CD4-positive, alpha-beta T cell treated with Interleukin-15 for 1 hour (primary cell): ENCODE measurements around the gene OXLD1.
"Not testable (repeated sequence)": the region's sequence is repeated elsewhere in the genome, so short reads cannot be mapped to it uniquely, and the experiment has no call there.

Experiments
- DNase-seq: peaks from one replicate; pipeline ENCODE4 v3.0.0-alpha.2; 2020

Gene OXLD1

DNA sequence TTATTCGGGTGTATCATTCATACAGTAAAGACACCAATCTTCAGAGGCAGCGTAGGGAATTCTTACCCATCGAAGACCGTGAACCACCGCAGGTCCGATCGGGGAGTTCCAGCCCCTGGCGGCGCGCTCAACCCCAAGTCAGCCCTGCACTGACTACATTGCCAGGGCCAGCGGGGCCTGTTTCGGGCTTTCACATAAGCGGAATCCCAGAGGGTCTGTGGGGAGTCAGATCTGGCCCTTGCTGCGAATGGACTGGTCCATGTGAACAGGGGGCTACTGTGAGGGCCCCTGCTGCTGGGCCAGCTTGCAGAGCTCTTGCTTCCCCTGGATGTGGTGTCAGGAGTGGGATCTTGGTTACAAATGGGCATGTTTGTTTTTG, 17.7 kb downstream of the OXLD1 start:
- DNase-seq = no peak

DNA sequence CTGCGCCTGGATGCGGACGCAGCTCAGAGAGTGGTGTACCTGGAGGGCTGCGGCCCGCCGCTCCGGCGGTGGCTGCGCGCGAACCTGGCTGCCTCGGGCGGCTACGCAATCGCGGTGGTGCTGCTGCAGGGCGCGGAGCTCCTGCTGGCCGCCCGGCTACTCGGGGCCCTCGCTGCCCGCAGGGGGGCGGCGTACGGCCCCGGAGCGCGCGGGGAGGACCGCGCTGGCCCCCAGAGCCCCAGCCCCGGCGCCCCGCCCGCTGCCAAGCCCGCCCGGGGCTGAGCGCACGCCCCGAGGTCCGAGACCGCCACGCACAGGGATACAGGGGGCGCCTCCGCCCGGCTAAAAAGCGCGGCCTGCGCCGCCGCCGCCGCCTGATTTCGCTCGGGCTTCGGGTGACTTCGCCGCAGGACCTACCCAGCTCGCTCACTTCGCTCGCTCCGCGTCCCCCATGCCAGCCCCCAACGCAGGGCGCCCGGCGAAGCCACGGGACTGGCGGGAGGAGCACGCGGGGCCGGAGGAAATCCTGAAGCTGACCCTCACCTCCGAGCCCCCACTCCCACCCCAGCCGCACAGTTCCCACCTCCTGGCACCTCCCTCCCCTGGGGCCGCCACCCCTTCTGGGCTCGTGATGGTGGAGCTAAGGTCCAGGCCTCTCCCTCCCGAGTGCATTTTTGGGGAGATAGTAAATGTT, 18.2 kb downstream of the OXLD1 start:
- no peak for DNase-seq

DNA sequence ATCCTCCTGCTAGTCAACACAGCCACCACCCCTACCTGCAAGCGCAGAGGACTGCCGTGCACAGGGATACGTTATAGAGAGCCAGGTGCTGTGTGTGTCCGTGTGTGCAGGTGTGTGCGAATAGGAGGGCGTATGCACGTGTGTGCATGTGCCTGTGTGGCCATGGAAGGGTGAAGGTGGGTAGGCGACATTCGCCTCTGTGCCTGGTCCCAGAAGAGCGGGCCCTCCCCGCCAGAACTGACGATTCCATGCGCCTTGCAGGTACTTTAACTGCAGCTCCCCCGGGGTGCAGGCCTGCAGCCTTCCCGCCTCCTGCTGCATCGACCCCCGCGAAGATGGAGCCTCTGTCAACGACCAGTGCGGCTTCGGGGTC, 18.8 kb downstream of the OXLD1 start:
- DNase-seq = no peak

DNA sequence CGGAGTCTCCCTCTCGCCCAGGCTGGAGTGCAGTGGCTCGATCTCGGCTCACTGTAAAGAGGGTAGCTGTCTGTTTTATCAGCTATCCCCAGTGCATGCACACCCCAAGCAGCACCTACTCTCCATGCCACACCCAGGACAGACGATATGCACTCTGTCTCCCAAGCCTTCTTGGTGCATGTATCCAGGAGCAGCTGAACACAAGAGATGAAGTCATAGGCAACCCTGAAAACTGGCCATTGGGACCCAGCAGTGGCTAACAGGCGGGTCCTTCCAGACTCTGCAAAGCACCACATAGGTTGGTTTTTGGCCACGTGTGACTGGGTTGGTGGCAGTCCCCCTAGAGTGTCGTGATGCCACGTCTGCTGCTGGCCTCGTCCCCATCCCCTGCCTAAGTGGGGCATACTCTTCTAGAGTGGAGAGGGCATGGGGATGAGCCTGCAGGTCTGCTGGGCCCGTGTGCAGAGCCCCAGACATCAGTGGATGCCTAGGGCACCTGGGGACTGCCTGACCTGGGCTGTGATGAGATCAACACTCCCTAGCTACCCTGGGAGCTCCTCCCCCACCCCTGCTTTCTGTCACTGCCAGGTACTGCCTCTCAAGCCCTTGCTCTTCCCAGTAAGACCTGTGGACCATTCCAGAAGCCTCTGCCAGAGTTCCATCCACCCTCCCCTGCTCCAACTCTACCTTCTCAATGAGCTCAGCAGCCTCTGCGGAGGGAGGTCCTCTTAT, 19.4 kb downstream of the OXLD1 start:
- no peak for DNase-seq

DNA sequence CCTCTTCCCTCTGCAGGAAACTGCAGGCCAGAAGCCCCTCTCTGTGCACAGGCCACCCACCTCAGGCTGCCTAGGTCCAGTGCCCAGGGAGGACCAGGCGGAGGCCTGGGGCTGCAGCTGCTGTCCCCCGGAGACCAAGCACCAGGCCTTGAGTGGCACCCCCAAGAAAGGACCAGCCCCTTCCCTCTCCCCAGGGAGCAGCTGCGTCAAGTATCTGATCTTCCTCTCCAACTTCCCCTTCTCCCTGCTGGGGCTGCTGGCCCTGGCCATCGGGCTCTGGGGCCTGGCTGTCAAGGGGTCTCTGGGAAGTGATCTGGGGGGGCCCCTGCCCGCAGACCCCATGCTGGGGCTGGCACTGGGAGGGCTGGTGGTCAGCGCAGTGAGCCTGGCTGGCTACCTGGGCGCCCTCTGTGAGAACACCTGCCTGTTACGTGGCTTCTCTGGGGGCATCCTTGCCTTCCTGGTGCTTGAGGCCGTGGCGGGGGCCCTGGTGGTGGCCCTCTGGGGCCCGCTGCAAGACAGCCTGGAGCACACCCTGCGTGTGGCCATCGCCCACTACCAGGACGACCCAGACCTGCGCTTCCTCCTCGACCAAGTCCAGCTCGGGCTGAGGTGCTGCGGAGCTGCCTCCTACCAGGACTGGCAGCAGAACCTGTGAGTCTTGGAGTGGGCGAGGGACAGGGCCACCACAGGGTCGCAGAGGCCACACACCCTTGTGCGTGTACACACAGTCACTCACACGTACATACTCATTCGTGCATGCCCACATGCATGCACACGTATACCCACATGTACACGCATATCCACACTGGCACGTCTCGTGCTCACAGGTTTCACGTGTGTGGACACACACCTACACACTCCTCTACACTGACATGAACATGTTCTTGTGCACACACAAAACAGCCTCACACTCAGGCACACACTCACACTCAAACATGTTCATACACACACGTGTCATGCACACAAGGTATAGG, 21.1 kb downstream of the OXLD1 start:
- no peak for DNase-seq

DNA sequence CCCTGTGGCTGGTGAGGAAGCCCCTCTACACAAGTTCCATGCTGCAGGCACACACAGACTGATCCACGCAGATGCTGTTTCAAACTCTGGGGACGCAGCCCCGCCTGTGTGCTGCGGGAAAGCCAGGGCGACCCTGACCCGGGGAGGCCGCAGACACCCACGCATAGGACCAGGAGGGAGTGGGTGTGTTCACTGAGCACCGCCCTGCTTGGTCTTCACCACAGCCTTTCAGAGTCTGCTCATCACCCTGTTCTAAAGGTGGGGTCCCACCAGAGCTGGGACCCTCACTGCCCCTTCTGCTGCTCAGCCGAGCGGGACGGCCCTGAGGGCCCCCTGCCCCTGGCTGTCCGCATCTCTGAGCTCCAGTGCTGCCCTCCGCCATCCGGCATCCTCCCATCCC, 21.9 kb downstream of the OXLD1 start:
- no peak for DNase-seq

DNA sequence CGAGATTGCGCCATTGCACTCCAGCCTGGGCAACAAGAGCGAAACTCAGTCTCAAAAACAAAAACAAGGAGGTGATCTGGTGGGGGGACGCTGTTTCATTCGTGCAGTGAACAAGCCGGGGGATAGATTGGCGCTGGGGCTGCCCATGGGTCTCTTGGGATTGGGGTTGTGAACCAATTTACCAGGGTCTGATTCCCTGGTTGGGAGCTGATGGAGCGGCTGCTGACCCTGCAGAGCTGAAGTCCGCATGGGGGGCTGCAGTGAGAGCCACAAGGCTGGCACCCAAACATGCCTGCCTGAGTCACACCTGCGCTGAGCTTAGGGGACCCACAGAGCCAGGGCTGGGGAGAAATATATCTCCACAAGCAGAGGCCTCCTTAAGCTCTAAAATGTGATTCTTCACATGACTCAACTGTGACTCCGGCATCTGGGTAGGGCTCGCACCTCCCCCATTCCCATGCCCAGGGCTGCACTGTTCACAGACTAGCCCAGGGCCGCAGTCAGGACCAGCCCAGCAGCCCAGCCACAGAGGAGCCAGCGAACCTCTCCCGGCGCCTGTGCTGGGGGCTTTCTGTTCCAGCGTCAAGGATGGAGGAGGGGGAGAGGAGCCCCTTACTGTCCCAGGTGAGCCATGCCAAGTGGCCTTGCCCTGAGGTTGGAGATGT, 24.4 kb downstream of the OXLD1 start:
- no peak for DNase-seq

DNA sequence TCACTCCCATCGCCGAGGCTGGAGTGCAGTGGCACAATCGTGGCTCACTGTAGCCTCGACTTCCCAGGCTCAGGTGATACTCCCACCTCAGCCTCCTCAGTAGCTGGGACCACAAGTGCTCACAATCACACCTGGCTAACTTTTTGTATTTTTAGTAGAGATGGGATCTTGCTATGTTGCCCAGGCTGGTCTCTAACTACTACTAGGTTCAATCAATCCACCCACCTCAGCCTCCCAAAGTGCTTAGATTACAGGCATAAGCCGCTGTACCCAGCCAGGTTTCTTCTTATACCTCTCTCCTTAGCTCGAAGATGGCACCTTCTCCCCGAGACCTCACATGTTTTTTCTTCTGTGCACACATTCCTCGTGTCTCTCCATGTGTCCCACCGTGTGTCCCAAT, 26.4 kb downstream of the OXLD1 start:
- no peak for DNase-seq

DNA sequence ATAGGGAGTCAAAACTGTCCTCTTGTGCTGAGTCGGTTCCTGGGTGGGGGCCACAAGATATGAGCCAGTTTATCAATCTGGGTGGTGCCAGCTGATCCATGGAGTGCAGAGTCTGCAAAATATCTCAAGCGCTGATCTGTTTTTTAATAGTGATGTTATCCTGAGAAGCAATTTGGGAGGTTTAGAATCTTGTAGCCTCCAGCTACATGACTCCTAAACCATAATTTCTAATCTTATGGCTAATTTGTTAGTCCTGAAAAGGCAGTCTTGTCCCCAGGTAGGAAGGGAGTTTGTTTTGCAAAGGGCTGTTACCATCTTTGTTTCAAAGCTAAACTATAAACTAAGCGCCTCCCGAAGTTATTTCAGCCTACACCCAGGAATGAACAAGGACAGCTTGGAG, 27.7 kb downstream of the OXLD1 start:
- no peak for DNase-seq

DNA sequence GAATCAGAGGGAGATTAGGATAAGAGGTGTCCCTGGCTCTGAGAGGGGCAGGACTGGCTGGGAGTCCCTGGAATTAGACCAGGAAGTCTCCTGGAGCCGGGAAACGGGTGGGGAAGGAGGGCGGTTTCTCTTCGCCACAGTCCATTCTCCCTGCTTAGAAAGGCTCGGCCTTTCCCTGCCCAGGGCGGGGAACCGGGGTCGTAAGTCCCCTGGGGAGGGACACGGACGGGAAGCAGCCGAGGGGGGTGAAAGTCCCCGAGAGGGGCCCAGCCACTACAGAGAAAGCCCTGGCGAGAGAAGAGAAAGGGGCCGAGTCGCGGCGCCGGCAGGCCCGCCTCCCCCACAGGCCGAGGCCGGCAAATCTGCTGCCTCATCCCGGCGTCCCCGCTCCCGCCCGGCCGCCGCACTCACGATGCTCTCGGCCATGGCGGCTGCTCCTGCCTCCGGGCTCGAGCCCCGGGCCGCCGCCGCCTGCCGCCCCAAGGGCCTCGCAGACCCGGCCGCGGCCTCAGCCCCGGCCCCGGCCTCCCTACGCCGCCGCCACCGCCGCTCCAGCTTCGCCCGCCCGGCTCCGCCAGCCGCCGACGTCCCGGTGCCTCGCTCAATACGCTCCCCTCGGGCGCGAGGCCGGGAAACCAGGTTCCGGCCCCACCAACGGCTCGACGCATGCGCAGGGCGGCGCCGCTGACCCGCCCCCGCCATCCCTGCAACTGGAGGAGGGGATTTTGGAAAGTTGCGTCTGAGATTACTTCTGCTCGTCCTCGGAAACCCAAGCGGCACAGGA, 29.7 kb downstream of the OXLD1 start, which contains the start of the genes NPLOC4 and TSPAN10:
Gene NPLOC4 (minus strand): TSS at position 608 of the 784 bp plus-strand sequence. CDS start 182 bp downstream, at position 426.
Gene TSPAN10 (plus strand): TSS at position 692 of the 784 bp plus-strand sequence. CDS start 5,217 bp downstream, outside the sequence.
- peak; percentile 82 for DNase-seq

DNA sequence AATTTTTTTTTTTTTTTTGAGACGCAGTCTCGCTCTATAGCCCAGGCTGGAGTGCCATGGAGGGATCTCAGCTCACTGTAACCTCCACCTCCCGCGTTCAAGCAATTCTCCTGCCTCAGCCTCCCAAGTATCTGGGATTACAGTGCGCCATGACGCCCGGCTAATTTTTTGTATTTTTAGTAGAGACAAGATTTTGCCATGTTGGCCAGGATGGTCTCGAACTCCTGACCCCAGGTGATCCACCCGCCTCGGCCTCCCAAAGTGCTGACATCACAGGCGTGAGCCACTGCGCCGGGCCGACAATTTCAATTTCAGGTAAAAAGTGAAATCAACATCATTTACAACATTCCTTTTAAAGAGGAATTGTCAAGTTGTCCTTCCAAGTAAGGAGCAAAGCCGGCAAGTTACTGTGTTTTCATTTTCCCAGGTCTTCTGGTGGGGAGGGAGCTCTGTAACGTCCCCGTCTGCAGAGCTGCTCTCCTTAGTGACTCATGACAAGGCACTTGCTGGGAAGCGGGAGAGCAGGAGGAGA, 30.4 kb downstream of the OXLD1 start:
- DNase-seq = no peak

DNA sequence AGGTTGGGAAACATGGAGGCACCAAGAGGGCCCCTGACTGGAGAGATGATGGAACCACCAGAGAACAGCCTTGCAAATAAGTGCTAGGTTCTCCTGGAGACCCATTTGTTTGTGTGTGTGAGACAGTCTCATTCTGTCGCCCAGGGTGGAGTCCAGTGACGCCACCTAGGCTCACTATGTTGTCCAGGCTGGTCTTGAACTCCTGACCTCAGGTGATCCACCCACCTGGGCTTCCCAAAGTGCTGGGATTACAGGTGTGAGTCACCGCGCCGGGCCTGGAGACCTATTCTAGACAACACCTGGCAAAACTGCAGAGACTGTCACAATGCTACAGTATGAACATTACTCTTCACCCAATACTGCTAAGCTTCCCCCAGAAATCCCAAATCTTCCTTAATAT, 31.0 kb downstream of the OXLD1 start:
- no peak for DNase-seq

DNA sequence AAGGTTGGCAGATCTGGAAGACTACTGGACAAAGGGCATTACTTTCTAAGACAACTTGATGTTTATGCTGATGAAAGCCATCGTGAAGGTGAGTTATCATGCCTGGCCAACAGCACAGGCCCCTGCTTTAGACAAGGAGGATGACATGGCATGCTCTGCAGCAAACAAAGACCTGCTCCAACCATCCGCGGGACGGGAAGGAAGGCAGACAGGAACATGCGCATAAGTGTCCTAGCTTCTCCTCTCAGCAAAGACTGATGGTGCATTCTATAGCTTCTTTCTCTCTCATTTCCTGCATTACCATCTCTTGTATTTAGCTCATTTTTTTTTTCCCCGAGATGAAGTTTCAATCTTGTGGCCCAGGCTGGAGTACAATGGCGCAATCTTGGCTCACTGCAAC, 34.9 kb downstream of the OXLD1 start:
- DNase-seq = no peak

DNA sequence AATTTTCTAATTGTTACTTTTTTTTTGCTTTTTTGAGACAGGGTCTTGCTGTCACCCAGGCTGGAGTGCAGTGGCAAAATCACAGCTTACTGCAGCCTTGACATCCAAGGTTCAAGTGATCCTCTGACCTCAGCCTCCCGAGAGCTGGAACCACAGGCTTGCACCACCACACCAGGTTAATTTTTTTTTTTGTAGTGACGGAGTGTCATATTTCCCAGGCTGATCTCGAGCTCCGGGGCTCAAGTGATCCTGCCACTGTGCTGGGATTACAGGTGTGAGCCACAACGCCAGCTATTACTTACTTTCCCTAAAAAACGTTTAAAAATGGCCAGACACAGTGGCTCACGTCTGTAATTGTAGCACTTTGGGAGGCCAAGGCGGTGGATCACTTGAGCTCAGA, 36.1 kb downstream of the OXLD1 start:
- DNase-seq = no peak

DNA sequence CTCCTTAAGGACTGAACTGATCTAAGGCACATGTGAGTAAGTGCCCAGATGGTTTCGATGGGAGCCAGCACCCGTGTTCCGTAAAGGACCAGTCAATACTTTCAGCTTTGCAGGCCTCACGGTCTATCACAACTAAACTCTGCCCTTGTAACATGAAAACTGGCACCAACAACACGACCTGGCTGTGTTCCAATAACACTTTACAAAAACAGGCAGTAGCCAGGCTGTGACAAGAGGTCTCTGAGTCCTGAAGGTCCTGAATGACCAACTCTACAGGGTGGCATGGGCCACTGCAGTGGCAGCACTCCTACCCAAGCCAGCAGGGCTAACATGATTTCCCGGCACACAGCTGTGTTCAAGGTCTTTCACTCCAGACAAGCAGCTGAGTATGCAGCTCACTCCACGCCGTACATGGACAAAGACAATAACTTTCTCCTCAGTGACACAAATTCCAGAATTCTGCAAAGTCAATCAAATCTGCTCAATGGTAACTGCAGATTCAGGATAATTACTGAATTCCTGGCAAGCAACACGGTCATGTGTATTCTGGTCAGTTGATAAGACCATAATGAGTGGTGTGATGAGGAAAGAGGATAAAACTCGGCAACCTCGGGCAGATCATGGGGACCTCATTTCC, 44.8 kb downstream of the OXLD1 start:
- DNase-seq = no peak

DNA sequence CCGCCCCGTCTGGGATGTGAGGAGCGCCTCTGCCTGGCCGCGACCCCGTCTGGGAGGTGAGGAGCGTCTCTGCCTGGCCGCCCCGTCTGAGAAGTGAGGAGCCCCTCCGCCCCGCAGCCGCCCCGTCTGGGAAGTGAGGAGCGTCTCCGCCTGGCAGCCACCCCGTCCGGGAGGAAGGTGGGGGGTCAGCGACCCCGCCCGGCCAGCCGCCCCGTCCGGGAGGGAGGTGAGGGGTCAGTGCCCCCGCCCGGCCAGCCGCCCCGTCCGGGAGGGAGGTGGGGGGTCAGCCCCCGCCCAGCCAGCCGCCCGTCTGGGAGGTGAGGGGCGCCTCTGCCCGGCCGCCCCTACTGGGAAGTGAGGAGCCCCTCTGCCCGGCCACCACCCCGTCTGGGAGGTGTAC, 48.1 kb downstream of the OXLD1 start:
- not testable (repeated sequence) for DNase-seq

DNA sequence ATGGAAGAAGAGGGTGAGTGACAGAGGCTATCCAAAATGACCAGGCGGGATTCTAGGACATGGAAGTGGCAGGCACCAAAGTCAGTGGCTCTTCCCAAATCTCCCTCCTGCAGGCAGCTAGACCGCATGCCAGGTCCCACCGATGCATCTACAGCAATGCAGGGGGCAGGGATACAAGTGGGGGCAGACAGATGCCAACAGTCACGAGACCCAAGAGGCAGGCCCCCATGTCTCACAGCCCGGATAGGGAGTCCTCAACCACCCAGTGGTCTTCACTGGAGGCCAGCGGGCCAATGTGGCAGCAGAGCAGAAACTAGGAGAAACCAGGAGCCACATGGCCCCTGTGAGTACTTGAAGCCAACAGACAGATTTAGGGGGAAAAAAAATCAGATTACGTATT, 49.5 kb downstream of the OXLD1 start:
- DNase-seq = no peak

DNA sequence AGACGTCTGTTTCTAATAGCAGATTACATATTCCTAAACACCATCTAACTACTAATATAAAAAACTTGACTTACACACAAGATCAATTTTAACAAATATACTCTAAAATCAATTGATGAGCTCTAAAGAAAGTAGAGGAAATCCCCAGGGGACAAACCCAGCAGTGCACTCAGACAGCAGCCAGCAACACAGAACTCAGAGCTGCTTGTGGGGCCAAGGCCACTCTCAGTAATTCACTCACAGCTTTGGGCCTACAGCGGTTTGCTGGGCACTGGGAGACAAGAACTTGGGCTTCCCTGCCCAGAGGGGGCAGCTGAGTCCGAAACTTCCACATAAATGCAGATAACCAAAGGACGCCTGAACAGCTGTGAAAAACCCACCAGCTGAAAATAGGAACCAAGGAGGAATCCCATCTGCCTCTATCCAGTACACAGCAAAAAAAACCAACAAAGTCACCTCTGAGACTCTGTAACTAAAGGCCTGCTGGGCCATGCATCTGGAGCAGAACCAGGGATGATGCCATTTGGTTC, 50.9 kb downstream of the OXLD1 start:
- DNase-seq = no peak
